ENCODE results near the gene ORAI3.
A peak's percentile ranks its signal among the peaks of the same experiment; 100 is the strongest.

Gene ORAI3

DNA sequence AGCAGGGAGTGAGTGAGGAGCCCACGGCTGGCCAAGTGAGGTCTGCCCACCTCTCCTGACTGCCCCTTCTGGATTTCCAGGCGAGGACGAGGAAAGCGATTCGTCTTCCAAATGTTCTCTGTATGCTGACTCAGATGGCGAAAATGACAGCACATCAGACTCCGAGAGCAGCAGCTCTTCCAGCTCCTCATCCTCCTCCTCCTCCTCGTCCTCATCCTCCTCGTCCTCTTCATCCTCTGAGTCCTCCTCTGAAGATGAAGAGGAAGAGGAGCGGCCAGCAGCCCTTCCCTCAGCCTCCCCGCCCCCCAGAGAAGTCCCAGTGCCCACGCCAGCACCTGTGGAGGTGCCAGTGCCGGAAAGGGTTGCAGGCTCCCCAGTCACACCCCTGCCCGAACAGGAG is 22.4 kb downstream of the ORAI3 start:
- no peak for DNase-seq (ENCODE audit: low spot score)

DNA sequence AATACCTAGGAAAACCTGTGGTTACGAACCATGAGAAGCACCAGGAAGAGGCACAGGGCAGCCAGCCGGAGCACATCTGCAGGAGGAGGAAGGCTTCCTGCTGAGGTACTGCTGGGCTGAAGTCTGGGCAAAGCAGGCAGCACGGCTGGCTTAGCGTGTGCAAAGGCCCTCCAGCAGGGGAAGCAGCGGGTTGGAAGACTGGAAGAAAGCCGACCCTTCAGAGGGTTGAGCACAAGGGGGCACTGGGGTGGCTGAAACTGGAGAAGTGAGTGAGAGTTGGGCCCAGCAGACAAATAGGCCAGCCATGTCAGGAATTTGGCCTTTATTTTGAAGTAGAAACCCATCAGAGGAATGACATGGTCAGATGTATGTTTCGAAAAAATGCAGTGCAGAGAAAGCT is 24.0 kb downstream of the ORAI3 start:
- no peak for DNase-seq (ENCODE audit: low spot score)

GRCh38 chr16:30974348-30974747 is 25.5 kb downstream of the ORAI3 start:
- no peak for DNase-seq (ENCODE audit: low spot score)

- DNase-seq (ENCODE audit: low spot score), result no peak
These were observed 27.6 kb downstream of the ORAI3 start for GRCh38 chr16:30976486-30976885.

DNA sequence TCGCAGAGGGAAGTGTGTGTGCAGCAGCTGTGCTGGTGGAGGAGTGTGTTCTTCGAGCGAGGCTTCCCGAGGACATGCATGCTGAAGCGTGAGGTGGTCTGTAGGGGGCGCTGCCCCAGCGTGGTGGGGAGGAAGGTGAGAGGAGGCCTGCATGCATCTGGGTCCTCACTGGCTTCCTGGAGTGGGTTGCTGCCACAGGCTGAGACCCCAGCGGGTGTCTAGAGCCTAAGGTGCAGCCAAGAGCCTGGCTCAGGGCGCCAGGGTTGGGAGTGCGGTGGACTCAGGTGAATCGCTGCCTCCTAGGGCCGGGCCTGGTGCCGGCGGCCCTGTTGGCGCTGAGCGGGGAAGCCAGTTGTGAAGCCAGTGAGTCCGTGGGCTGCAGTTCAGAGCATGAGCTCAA is 28.6 kb downstream of the ORAI3 start:
- DNase-seq (ENCODE audit: low spot score), result no peak

DNA sequence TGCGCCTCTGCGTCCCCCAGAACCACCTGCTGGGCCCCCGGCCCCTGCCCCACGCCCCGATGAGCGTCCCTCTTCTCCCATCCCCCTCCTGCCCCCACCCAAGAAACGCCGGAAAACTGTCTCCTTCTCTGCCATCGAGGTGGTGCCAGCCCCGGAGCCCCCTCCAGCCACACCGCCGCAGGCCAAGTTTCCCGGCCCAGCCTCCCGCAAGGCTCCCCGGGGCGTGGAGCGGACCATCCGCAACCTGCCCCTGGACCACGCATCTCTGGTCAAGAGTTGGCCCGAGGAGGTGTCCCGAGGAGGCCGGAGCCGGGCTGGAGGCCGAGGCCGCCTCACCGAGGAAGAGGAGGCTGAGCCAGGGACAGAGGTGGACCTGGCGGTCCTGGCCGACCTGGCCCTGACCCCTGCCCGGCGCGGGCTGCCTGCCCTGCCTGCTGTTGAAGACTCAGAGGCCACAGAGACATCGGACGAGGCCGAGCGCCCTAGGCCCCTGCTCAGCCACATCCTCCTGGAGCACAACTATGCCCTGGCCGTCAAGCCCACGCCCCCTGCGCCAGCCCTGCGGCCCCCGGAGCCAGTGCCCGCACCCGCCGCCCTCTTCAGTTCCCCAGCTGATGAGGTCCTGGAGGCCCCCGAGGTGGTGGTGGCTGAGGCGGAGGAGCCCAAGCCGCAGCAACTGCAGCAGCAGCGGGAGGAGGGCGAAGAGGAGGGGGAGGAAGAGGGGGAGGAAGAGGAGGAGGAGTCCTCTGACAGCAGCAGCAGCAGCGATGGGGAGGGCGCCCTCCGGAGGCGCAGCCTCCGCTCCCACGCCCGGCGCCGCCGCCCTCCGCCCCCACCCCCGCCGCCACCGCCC is 30.5 kb downstream of the ORAI3 start:
- DNase-seq (ENCODE audit: low spot score), result no peak

- DNase-seq (ENCODE audit: low spot score), result no peak
These were observed 31.1 kb downstream of the ORAI3 start for GRCh38 chr16:30980023-30980371.

DNA sequence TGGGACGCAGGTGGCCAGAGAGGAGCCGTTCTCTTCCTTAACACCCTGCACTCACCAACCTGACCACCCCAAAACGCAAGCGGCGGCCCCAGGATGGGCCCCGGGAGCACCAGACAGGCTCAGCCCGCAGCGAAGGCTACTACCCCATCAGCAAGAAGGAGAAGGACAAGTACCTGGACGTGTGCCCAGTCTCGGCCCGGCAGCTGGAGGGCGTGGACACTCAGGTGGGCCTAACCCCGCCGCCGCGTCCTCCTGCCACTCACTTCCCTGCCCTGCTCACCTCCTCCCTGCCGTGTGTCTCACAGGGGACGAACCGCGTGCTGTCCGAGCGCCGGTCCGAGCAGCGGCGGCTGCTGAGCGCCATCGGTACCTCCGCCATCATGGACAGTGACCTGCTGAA is 31.6 kb downstream of the ORAI3 start:
- no peak for DNase-seq (ENCODE audit: low spot score)

DNA sequence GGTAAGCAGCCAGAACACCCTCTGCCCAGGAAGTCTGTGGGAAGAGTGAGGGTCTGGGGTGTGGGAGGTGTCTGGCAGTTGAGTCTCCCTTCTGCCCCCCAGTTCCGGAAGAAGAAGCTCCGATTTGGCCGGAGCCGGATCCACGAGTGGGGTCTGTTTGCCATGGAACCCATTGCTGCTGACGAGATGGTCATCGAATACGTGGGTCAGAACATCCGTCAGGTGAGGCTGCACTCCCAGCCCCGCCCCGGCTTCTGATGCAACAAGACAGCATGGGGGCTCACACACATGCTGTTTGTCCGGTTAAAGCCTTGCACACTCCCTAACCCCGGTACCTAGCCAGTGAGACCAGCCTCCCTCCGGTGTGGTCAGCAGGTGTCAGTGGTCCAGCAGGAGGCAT is 32.1 kb downstream of the ORAI3 start:
- DNase-seq (ENCODE audit: low spot score), result no peak

GRCh38 chr16:30982548-30983288 is 33.9 kb downstream of the ORAI3 start:
- DNase-seq (ENCODE audit: low spot score), result peak; percentile 90

DNA sequence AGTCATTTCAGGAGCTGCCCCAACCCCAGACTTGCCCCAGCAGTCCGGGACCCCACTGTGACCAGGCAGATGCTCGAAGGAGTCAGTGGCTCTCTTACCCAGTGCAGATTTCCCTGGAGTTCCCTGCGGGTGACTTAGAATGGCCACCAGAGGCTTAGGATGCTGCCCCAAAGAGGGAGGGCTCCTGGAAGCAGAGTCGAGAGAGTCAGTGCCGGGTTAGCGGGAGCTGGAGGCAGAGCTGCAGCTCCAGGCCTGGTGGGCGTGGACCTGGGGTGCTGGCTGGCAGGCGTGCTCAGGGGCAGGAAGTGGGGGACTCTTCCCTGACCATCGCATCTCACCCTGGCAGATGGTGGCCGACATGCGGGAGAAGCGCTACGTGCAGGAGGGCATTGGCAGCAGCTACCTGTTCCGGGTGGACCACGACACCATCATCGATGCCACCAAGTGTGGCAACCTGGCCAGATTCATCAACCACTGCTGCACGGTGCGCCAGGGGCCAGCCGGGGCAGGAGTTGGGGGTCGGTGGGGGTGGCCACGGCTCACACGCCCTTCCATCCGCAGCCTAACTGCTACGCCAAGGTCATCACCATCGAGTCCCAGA is 34.5 kb downstream of the ORAI3 start:
- no peak for DNase-seq (ENCODE audit: low spot score)

DNA sequence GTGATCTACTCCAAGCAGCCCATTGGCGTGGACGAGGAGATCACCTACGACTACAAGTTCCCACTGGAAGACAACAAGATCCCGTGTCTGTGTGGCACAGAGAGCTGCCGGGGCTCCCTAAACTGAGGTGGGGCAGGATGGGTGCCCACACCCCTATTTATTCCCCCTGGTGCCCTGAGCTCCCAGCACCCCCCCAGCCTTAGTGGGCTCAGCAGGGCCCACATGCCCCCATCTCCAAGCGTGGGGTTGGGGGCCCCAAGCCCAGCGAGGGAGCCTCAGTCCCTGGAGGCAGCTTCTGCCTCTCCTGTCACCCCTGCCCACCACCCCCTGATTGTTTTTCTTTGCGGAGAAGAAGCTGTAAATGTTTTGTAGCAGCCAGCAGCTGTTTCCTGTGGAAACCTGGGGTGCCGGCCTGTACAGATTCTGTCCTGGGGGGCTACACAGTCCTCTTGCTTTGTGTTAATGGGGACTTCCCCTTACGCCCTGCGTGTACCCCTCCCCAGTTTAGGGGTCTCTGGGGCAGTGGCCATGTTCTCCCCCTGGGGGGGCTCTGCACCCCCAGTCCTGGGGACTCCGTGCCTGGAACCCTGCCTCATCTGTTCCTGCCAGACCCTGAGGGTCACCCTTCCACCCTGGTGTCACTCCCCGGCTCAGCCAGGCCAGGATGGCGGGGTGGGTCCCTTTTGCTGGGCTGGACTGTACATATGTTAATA is 35.2 kb downstream of the ORAI3 start:
- DNase-seq (ENCODE audit: low spot score), result no peak

DNA sequence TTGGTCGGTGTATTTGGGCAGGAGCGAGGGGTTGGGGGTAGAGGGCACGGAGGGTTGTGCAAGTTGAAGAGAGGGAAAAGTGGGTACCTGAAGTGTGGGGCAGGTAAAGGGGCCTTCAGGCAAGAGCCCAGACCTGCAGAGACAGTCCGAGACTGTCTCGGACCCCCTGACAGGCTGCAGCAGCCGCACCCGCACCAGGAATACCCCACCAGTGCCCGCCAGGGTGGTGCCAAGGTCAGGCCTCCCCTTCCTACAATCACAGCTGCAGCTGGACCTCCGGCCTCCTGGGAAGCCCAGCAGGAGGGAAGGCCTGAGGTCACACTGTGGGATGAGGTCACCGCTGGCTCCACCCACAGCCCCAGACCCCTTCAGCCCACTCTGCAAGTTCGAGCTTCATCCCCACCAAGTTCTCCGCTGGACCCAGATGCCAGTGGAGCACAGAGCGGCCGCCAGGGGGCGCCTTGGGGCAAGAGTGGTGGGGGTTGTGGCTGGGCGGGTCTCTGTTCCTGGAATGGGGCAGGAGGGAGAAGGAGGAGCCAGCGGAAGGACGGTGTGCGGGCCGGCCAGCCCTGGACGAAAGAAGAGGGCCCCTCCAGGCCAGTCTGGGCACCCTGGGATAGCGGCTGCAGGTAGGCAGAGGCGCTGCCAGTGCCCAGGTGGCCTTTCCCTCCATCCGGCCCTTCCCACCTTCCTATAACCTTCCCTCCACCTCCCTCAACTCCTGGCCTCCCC is 36.0 kb downstream of the ORAI3 start, which contains the start of gene HSD3B7:
TSS of gene HSD3B7 (plus strand) at position 539 of the 732 bp plus-strand sequence. CDS start 452 bp downstream, outside the sequence.
- DNase-seq (ENCODE audit: low spot score), result peak; percentile 95

- peak; percentile 75 for DNase-seq (ENCODE audit: low spot score)
These were observed 36.7 kb downstream of the ORAI3 start for GRCh38 chr16:30985401-30986128.

GRCh38 chr16:30986129-30986991 is 37.5 kb downstream of the ORAI3 start:
- no peak for DNase-seq (ENCODE audit: low spot score)

- DNase-seq (ENCODE audit: low spot score), result no peak
These were observed 38.8 kb downstream of the ORAI3 start for GRCh38 chr16:30987581-30988190.

- no peak for DNase-seq (ENCODE audit: low spot score)
These were observed 40.7 kb downstream of the ORAI3 start for GRCh38 chr16:30989469-30990047.

GRCh38 chr16:30990105-30990504 is 41.2 kb downstream of the ORAI3 start:
- no peak for DNase-seq (ENCODE audit: low spot score)

DNA sequence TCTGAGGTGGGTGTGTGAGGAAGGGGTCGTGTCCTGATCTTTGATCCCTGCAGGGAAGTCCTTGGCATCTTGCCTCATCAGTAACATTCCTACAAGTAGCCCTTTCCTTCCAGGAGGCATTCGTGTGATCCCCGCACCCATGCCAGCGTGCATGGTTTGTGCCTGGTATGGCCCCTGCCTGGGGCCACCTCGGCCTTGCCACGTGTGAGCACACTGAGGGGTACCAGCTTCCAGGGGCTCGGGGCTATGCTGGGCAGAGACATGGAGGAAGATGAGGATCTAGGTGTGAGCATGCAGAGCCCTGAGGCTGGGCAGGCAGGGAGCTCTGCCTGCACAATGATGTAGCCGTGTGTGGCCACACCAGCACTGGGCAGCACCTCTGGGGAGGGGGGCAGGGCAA is 42.2 kb downstream of the ORAI3 start:
- no peak for DNase-seq (ENCODE audit: low spot score)

Data from AG08395 (cell line).